ENCODE data around the gene HIGD1C.

DNA sequence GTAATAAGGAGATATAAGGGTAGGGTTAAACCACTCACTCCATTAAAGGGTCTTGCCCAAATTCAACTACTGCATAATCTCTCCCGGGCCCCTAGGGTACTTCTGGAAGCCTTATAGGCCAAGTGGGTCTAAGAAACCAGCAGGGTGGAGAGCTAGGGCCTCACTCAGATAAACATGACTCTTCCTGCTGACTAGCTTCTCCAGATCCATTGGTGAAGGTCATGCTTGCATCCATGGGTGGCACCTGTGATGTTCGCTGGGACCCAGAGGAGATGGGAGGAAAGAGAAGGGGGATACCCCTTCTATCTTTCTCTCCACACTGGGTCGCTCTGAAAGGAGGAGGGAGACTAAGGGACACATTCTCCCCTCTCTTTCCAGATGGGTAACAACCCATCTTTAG lies 36.1 kb upstream of the HIGD1C start:
- TF ChIP-seq CTCF (IDR thresholded peaks at IDR 0.05; ENCODE audit: low read depth, low read length, poor library complexity, severe bottlenecking) (no peak), EZH2phosphoT487 (IDR thresholded peaks at IDR 0.05; ENCODE audit: borderline replicate concordance, low read length) (no peak)
